DND-41 (cell line): ENCODE measurements around the gene DPF1.

Experiments
- ATAC-seq: fragments of 200-7000 bp; cut with Tn5 transposase; 3 replicates; pipeline ENCODE4 v1.9.1; 2021; ENCODE audit warnings: low read depth; ENCODE audit not compliant: insufficient read depth
- DNase-seq: peaks from one replicate; pipeline ENCODE4 v3.0.0-alpha.2; 2020
- H2AFZ ChIP-seq: 2 replicates; pipeline ENCODE4 v1.6.0; 2012; ENCODE audit warnings: low read depth, low read length
- H3K27ac ChIP-seq: 2 replicates; pipeline ENCODE4 v1.5.1; 2012; ENCODE audit warnings: low read length, inconsistent platforms
- H3K27me3 ChIP-seq: fragments of 200-600 bp; sonication (generic); 2 replicates; pipeline ENCODE4 v1.6.0; 2012; ENCODE audit warnings: low read length, mild to moderate bottlenecking, inconsistent platforms; ENCODE audit not compliant: insufficient read depth, poor library complexity
- H3K36me3 ChIP-seq: 2 replicates; pipeline ENCODE4 v1.5.1; 2012; ENCODE audit warnings: low read length, inconsistent platforms; ENCODE audit not compliant: insufficient read depth
- H3K4me1 ChIP-seq: 2 replicates; pipeline ENCODE4 v1.5.1; 2012; ENCODE audit warnings: mild to moderate bottlenecking, low read length; ENCODE audit not compliant: insufficient read depth
- H3K4me2 ChIP-seq: 2 replicates; pipeline ENCODE4 v1.6.0; 2012; ENCODE audit warnings: mild to moderate bottlenecking, moderate library complexity, low read length, inconsistent platforms; ENCODE audit not compliant: insufficient read depth
- H3K4me3 ChIP-seq, 2 experiments: fragments of 200-600 bp in 1 of 2; shearing (Covaris generic) in 1 of 2; 2 replicates each; pipeline ENCODE4 v1.5.1; 2012 to 2016; ENCODE audit warnings: inconsistent platforms in 2 of 2, low read length in 2 of 2, mild to moderate bottlenecking in 2 of 2, low read depth in 1 of 2, moderate library complexity in 1 of 2
- H3K79me2 ChIP-seq: 2 replicates; pipeline ENCODE4 v1.6.0; 2012; ENCODE audit warnings: low read length, inconsistent platforms; ENCODE audit not compliant: insufficient read depth
- H3K9ac ChIP-seq: 2 replicates; pipeline ENCODE4 v1.6.0; 2012; ENCODE audit warnings: low read depth, mild to moderate bottlenecking, inconsistent platforms, low read length, moderate library complexity
- H3K9me3 ChIP-seq: 2 replicates; pipeline ENCODE4 v1.5.1; 2012; ENCODE audit warnings: low read length, moderate library complexity, mild to moderate bottlenecking, inconsistent platforms; ENCODE audit not compliant: insufficient read depth, severe bottlenecking
- H4K20me1 ChIP-seq: 2 replicates; pipeline ENCODE4 v1.6.0; 2012; ENCODE audit warnings: low read length; ENCODE audit not compliant: insufficient read depth
- EZH2 ChIP-seq: IDR thresholded peaks from 3 replicates; pipeline ENCODE4 v1.6.1; 2012; ENCODE audit warnings: borderline replicate concordance, low read depth, mild to moderate bottlenecking, moderate library complexity, low read length, inconsistent platforms; ENCODE audit not compliant: severe bottlenecking
- TF ChIP-seq, protein P1 (sequence below): IDR thresholded peaks from 2 replicates; pipeline ENCODE4 v1.5.1; 2012; ENCODE audit warnings: borderline replicate concordance, low read length, moderate library complexity, mild to moderate bottlenecking; ENCODE audit not compliant: poor library complexity, severe bottlenecking; ENCODE audit errors: extremely low read depth

The DPF1 gene

DNA sequence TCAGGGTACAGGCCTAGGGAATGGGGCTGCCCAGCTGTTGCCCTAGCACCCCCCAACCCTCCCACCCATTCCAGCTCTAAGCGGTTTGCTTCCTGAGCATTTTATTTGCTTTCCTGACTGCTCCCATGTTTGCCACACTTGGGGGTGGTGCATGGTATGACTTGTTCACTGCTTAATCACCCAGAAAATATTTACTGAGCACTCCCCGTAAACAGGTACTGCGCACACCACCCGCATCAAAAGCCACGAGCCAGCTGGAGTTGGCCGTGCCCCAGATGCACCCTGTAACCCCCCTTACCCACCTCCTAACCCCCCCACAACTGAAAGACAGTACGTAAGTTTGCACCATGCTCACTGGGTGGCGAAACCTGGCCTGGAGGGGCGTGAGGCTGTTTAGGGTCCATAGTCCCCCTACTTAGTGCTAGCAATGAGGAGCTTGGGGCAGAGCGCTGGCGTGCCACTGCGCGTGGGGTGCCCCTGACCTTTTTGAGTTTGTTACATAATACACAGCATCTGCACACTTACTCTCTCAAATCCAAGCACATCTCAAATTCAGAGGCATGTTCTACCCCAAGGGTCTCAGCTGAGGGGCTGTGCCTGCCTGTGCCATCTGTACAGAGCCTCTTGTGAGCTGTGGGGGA, 29.8 kb downstream of the DPF1 start:
- Histone ChIP-seq H4K20me1 (no peaks in the 10 kb centered on the region), H3K27me3 (no peaks in the 10 kb centered on the region), H3K4me3 (no peak overlapping the region), H3K4me1 (0 out of 2 replicates have a peak, but pooled peaks cover under 1% of the 10 kb centered on the region), H3K79me2 (no peaks in the 10 kb centered on the region), H3K9ac (no peak overlapping the region), H3K4me2 (no peak overlapping the region), H3K9me3 (no peaks in the 10 kb centered on the region), H3K27ac (no peak overlapping the region), H3K36me3 (0 out of 2 replicates have a peak, but pooled peaks cover 8% of the 10 kb centered on the region), H2AFZ (no peak overlapping the region)
- ATAC-seq (no peak), DNase-seq (no peak)
- no peak for TF ChIP-seq EZH2
- TF ChIP-seq, protein P1, sequence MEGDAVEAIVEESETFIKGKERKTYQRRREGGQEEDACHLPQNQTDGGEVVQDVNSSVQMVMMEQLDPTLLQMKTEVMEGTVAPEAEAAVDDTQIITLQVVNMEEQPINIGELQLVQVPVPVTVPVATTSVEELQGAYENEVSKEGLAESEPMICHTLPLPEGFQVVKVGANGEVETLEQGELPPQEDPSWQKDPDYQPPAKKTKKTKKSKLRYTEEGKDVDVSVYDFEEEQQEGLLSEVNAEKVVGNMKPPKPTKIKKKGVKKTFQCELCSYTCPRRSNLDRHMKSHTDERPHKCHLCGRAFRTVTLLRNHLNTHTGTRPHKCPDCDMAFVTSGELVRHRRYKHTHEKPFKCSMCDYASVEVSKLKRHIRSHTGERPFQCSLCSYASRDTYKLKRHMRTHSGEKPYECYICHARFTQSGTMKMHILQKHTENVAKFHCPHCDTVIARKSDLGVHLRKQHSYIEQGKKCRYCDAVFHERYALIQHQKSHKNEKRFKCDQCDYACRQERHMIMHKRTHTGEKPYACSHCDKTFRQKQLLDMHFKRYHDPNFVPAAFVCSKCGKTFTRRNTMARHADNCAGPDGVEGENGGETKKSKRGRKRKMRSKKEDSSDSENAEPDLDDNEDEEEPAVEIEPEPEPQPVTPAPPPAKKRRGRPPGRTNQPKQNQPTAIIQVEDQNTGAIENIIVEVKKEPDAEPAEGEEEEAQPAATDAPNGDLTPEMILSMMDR = no peak

DNA sequence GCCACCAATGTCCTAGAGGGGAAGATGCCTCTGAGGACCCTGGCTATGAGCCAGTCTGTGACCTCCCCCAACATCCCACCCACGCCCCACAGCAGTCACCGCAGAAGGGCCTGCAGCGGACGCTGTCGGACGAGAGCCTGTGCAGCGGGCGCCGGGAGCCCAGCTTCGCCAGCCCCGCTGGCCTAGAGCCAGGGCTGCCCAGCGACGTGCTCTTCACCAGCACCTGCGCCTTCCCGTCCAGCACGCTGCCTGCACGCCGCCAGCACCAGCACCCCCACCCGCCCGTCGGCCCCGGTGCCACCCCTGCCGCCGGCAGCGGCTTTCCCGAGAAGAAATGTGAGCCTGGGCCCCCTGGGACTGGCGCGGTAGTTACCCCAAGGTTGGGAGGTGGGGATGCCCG, 30.6 kb downstream of the DPF1 start:
- no peak overlapping the region for H3K27ac ChIP-seq
- H3K27me3 ChIP-seq = no peaks in the 10 kb centered on the region
- H3K36me3 ChIP-seq = 0 out of 2 replicates have a peak, but pooled peaks cover 6% of the 10 kb centered on the region
- H4K20me1 ChIP-seq = no peaks in the 10 kb centered on the region
- TF ChIP-seq EZH2 = no peak
- TF ChIP-seq, protein P1 = no peak
- H3K9me3 ChIP-seq = no peaks in the 10 kb centered on the region
- no peak overlapping the region for H3K4me2 ChIP-seq
- peaks cover 5% of the 10 kb centered on the region; the same call in 1 of the 2 replicates for H3K4me1 ChIP-seq
- ATAC-seq (no peak), DNase-seq (no peak)
- H3K4me3 ChIP-seq = no peak overlapping the region
- H3K9ac ChIP-seq = no peak overlapping the region
- H2AFZ ChIP-seq = no peak overlapping the region
- H3K79me2 ChIP-seq = no peaks in the 10 kb centered on the region

DNA sequence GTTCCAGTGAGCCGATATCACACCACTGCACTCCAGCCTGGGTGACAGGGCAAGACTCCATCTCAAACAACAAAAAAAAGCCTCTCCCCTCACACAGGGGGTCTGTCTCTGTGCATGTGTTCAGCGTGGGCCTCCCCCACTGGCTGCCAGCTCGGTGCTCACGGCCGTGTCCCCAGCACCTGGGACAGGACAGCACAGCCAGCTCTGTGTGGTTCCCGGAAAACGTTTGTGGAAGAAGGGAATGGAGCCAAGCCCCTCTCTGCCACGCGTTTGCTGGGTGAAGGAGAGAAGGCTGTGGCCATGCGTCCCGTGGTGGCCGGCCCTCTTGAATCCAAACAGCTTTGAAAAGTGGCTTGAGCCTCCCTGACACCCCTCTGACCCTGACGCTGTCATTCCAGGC, 32.3 kb downstream of the DPF1 start:
- no peak for TF ChIP-seq EZH2
- TF ChIP-seq, protein P1 = no peak
- ATAC-seq = no peak
- no peak overlapping the region for H3K27ac ChIP-seq

More for the DNA sequence above, 32.3 kb downstream of the DPF1 start:
- Histone ChIP-seq H2AFZ (no peak overlapping the region), H3K36me3 (0 out of 2 replicates have a peak, but pooled peaks cover 6% of the 10 kb centered on the region), H3K4me3 (no peak overlapping the region), H3K9ac (no peak overlapping the region), H3K4me2 (no peak overlapping the region), H4K20me1 (no peaks in the 10 kb centered on the region), H3K4me1 (peaks cover 5% of the 10 kb centered on the region; the same call in 1 of the 2 replicates), H3K27me3 (no peaks in the 10 kb centered on the region), H3K9me3 (no peaks in the 10 kb centered on the region), H3K79me2 (no peaks in the 10 kb centered on the region)
- DNase-seq = no peak
